ENCODE data around the gene RYK. TPM values are rescaled to one million over a fixed set of nuclear protein-coding genes. Genes with fewer than 3 reads are reported as not detected.

The RYK gene
- total RNA-seq, 1 donor from 2014 or later: 134 TPM

DNA sequence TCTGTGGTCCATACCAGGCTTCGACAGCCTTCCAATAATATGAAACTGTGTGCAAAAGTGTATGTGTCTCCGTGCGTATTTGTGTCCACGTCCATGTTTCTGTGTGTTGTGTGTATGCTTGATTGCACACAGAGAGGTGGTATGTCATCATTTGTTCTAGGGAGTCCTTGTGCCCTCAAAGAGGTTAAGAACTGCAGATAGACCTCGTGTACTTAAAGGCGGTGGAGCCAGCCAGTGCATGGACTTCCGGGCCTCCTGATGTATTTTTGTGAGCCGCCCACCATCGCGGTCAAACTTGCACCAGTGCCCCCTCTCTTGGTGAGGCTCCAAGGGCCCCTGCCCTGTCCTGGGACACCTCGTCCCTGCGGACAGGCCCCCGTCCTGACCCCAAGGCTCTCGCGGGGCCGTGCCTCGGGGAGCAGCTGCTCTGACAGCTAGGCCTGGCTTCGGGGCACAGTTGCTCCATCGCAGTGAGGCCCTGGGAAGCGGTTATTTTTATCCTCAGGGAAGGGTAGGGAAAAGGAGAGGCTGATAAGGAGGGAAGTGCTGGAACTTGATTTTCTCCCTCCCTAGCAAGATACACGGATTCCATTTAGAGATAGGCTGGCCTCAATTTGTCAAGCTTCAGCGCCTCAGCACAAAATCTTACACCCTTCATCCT, 1.2 kb upstream of the RYK start:
- H3K9me3 Mint-ChIP-seq: peaks cover 3% of the 10 kb centered on the region
- Histone ChIP-seq H3K9me3 (ENCODE audit: low read depth) (no peaks in the 10 kb centered on the region), H3K27me3 (no peaks in the 10 kb centered on the region), H3K4me3 (no peak overlapping the region), H3K4me2 (peak overlapping the region; percentile 33), H2AFZ (replicated peaks) (peak overlapping the region; percentile 27), H3K4me1 (peaks cover 25% of the 10 kb centered on the region), H3K9ac (no peak overlapping the region), H4K20me1 (ENCODE audit: low read depth) (peaks cover 21% of the 10 kb centered on the region), H3K36me3 (no peaks in the 10 kb centered on the region), H3K79me2 (ENCODE audit: low read depth) (peaks cover 35% of the 10 kb centered on the region), H3F3A (ENCODE audit: low read depth) (peaks cover 33% of the 10 kb centered on the region), H3K27ac (peak overlapping the region; percentile 32)
- H3K4me3 Mint-ChIP-seq: peak overlapping the region; percentile 79
- peak; percentile 46 for DNase-seq (ENCODE audit: low spot score)
- H3K27me3 Mint-ChIP-seq (ENCODE audit: insufficient read depth, low read depth): no peaks in the 10 kb centered on the region
- peaks cover 33% of the 10 kb centered on the region for H3K4me1 Mint-ChIP-seq
- TF ChIP-seq EZH2 (IDR thresholded peaks at IDR 0.05) (no peak), EZH2phosphoT487 (IDR thresholded peaks at IDR 0.05) (no peak)
- TF ChIP-seq, protein P1, sequence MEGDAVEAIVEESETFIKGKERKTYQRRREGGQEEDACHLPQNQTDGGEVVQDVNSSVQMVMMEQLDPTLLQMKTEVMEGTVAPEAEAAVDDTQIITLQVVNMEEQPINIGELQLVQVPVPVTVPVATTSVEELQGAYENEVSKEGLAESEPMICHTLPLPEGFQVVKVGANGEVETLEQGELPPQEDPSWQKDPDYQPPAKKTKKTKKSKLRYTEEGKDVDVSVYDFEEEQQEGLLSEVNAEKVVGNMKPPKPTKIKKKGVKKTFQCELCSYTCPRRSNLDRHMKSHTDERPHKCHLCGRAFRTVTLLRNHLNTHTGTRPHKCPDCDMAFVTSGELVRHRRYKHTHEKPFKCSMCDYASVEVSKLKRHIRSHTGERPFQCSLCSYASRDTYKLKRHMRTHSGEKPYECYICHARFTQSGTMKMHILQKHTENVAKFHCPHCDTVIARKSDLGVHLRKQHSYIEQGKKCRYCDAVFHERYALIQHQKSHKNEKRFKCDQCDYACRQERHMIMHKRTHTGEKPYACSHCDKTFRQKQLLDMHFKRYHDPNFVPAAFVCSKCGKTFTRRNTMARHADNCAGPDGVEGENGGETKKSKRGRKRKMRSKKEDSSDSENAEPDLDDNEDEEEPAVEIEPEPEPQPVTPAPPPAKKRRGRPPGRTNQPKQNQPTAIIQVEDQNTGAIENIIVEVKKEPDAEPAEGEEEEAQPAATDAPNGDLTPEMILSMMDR (IDR thresholded peaks at IDR 0.05): no peak
- peak overlapping the region; percentile 94 for H3K27ac Mint-ChIP-seq
- peaks cover 3% of the 10 kb centered on the region for H3K36me3 Mint-ChIP-seq

DNA sequence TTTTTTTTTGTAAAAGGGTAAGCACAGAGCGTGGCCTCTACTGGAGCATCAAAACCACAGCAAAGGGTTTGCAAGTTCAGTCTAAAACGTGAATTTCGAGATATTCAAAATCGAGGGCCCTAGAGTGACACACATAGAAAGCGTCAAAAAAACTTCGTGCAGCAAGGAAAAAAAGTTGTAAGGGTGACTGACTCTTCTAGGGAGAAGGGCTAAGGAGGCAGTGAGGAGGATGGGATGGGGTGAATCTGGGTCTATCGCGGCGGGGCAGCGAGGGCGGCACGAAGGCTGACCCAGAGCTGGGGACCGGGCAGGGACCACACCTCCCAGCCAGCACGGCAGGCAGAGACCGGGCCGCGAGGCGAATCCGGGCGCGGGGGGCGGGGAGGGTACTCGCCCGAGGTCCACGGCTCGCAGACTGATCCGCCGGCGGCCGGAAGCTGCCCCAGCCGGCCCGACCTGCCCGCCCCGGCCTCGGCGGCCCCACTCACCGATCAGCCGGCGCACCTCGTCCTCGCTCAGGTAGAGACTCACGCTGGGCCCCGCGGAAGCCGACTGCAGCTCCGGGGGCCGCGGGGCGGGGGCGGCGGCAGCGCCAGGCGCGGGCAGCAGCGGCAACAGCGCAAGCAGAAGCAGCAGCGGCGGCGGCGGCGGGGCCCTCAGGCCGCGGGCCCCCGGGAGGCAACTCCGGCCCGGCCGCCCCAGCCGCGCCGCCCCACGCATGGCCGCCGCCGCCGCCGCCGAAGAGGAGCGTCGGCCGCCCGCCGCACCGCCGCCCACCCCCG, 533 bp downstream of the RYK start:
- H3K9me3 Mint-ChIP-seq: peaks cover 12% of the 10 kb centered on the region
- peak overlapping the region; percentile 81 for H3K4me2 ChIP-seq
- peak overlapping the region; percentile 91 for H3K4me3 ChIP-seq
- H3K9ac ChIP-seq: peak overlapping the region; percentile 76
- H3K27ac ChIP-seq: peak overlapping the region; percentile 85
- peak overlapping the region; percentile 30 for H2AFZ ChIP-seq (replicated peaks)
- H3K27me3 ChIP-seq: no peaks in the 10 kb centered on the region
- H3K4me1 Mint-ChIP-seq: peaks cover 35% of the 10 kb centered on the region
- peak overlapping the region; percentile 90 for H3K4me3 Mint-ChIP-seq
- H3K27ac Mint-ChIP-seq: peak overlapping the region; percentile 78
- peaks cover 52% of the 10 kb centered on the region for H3K79me2 ChIP-seq (ENCODE audit: low read depth)
- H3K9me3 ChIP-seq (ENCODE audit: low read depth): no peaks in the 10 kb centered on the region
- H3K36me3 ChIP-seq: no peaks in the 10 kb centered on the region
- TF ChIP-seq EZH2 (IDR thresholded peaks at IDR 0.05): no peak
- TF ChIP-seq, protein P1 (IDR thresholded peaks at IDR 0.05): no peak
- TF ChIP-seq EZH2phosphoT487 (IDR thresholded peaks at IDR 0.05): no peak
- H3F3A ChIP-seq (ENCODE audit: low read depth): peaks cover 33% of the 10 kb centered on the region
- peaks cover 28% of the 10 kb centered on the region for H3K4me1 ChIP-seq
- peaks cover 30% of the 10 kb centered on the region for H4K20me1 ChIP-seq (ENCODE audit: low read depth)
- no peaks in the 10 kb centered on the region for H3K27me3 Mint-ChIP-seq (ENCODE audit: insufficient read depth, low read depth)
- H3K36me3 Mint-ChIP-seq: peaks cover 16% of the 10 kb centered on the region
- peak; percentile 79 for DNase-seq (ENCODE audit: low spot score)

DNA sequence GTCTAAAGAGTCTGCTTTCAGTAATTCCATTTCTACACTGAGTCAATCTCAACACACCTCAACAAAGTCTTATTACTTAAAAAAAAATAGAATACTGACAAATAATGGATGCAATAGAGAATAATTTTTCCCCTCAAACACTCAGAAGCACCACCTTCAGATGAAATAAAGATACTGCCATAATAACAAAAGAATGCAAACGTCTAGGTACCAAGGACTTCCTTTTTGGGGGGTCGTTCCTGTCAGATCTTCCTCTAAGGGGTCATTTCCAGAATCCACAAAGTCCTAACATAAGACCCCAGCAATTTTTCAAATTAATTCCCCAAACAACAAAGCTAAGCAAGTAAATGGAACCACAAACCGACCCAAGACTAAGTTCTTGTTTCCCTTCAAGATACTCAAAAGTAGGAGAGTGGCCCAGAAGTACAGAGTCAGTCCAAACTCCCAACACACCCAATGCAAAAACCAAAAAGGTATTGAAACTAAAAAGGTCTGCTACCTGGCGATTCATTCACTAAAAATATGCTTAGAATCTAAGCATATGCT, 1.3 kb downstream of the RYK start:
- DNase-seq (ENCODE audit: low spot score): no peak
- Histone ChIP-seq H3K27me3 (no peaks in the 10 kb centered on the region), H2AFZ (replicated peaks) (no peak overlapping the region), H3K9ac (peak overlapping the region; percentile 76), H3F3A (ENCODE audit: low read depth) (peaks cover 33% of the 10 kb centered on the region), H3K4me1 (peaks cover 36% of the 10 kb centered on the region), H4K20me1 (ENCODE audit: low read depth) (peaks cover 37% of the 10 kb centered on the region), H3K27ac (no peak overlapping the region), H3K9me3 (ENCODE audit: low read depth) (no peaks in the 10 kb centered on the region), H3K36me3 (no peaks in the 10 kb centered on the region), H3K4me3 (peak overlapping the region; percentile 91), H3K79me2 (ENCODE audit: low read depth) (peaks cover 60% of the 10 kb centered on the region), H3K4me2 (peak overlapping the region; percentile 81)
- Mint-ChIP-seq H3K27ac (peak overlapping the region; percentile 78), H3K36me3 (peaks cover 20% of the 10 kb centered on the region), H3K4me1 (peaks cover 40% of the 10 kb centered on the region), H3K9me3 (peaks cover 15% of the 10 kb centered on the region), H3K27me3 (ENCODE audit: insufficient read depth, low read depth) (no peaks in the 10 kb centered on the region), H3K4me3 (peak overlapping the region; percentile 90)
- TF ChIP-seq EZH2phosphoT487 (IDR thresholded peaks at IDR 0.05) (no peak), EZH2 (IDR thresholded peaks at IDR 0.05) (no peak)
- TF ChIP-seq, protein P1 (IDR thresholded peaks at IDR 0.05): no peak
